ENCODE measurements around the gene NT5C1A. TPM values are rescaled to one million over a fixed set of nuclear protein-coding genes. Genes with fewer than 3 reads are reported as not detected.

The NT5C1A gene
- total and polyA plus RNA-seq, 2 donors (not counting 1 experiment from before 2014, with no cell fraction given): not detected

DNA sequence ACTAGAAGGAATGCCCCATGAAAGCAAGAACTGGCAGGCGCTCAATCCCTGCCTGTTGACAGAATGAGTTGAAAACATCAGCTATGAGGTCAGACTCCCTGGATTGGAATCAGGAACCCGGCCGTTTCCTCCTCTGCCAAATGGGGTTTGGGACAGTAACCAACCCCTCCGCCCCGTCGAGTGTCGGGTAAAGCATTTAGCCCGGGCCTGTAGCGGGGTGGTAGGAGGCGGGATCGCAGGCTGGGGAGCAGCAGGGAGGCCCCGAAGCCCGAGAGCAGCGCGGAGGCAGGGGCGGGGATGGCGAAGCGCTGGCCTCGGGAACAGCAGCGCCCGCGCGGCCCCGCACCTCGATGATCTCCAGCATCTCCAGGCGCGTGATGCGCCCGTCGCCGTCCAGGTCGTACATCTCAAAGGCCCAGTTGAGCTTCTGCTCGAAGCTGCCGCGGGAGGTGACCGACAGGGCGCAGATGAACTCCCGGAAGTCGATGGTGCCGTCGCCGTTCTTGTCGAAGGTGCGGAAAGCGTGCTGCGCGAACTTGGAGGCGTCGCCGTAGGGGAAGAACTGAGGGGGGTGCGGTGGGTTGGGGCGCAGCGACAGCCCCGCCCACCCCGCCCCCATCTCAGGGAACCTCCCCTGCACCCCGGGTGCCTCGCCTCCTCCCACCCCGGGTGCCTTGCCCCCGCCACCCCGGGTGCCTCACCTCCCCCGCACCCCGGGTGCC, 11.8 kb upstream of the NT5C1A start:
- ChIA-PET POLR2A (no interaction called here), CTCF (no interaction called here)
- Histone ChIP-seq H2AFZ (ENCODE audit: insufficient read depth, low read depth, low read length, poor library complexity, severe bottlenecking) (peak overlapping the region; percentile 46), H3K27ac (ENCODE audit: low read length in 2 of 2) (no peak overlapping the region), H3K4me3 (ENCODE audit: control extremely low read depth in 1 of 5, extremely low read depth in 1 of 5, insufficient read depth in 1 of 5, low read depth in 2 of 5, low read length in 4 of 5) (no peak overlapping the region), H3K79me2 (ENCODE audit: control insufficient read depth, insufficient read depth, low read length) (no peaks in the 10 kb centered on the region), H3K4me2 (replicated peaks; ENCODE audit: low read depth, low read length, poor library complexity, severe bottlenecking) (peak overlapping the region; percentile 48), H3K36me3 (replicated peaks in 1 of 2; ENCODE audit: control extremely low read depth in 1 of 2, control insufficient read depth in 1 of 2, extremely low read depth in 1 of 2, insufficient read depth in 2 of 2, low read length in 1 of 2) (no peaks in the 10 kb centered on the region), H3K27me3 (replicated peaks in 1 of 4; ENCODE audit: control extremely low read depth in 1 of 4, control insufficient read depth in 3 of 4, insufficient read depth in 4 of 4, low read length in 3 of 4) (peaks cover 0 to 58% (median 22%) of the 10 kb centered on the region in 4 experiments), H3K4me1 (ENCODE audit: control insufficient read depth in 2 of 2, insufficient read depth in 2 of 2, low read length in 2 of 2) (peaks cover 0 to 4% of the 10 kb centered on the region in 2 donors), H3K9ac (ENCODE audit: low read length) (no peak overlapping the region), H4K20me1 (ENCODE audit: control insufficient read depth, insufficient read depth, low read length, poor library complexity, severe bottlenecking) (no peaks in the 10 kb centered on the region), H3K9me3 (ENCODE audit: control extremely low read depth in 1 of 3, control insufficient read depth in 2 of 3, insufficient read depth in 1 of 3, low read length in 2 of 3) (peaks cover 0 to 7% (median 0%) of the 10 kb centered on the region in 3 donors)
- intact Hi-C loops (cut with micrococcal nuclease): no loop called here
- Mint-ChIP-seq H3K9me3 (ENCODE audit: insufficient read depth) (no peaks in the 10 kb centered on the region), H3K27ac (no peak overlapping the region), H3K4me3 (peak overlapping the region; percentile 55), H3K4me1 (peaks cover 2% of the 10 kb centered on the region), H3K27me3 (peaks cover 58% of the 10 kb centered on the region)
- DNase-seq: peak; percentile 30
- ATAC-seq (ENCODE audit: low read depth): no peak
- WGBS (ENCODE audit: insufficient coverage): 23% methylated on average over 46 of the region's 62 CpGs
- TF ChIP-seq CTCF (IDR thresholded peaks at IDR 0.05) (no peak), EZH2 (IDR thresholded peaks at IDR 0.05; ENCODE audit: borderline replicate concordance, insufficient read depth, low read depth, low read length, poor library complexity, severe bottlenecking) (no peak)

DNA sequence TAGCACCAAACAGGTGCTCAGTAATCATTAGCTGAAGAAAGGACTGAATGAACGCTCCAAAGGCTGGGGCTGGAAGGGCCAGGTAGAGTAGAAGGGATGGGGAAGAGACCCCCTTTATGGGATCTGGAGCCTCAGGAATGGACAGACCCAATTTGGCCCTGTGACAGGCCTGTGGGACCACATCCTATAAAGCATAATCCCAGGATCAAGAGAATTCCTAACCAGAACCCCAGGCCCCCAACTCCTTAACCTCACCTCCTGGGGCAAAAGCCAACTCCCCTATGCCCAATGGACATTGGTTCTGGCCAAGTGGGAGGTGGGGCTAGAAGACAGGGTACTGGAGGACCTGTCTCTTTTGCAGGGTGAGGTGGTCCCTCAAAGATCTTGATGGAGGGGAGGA, 10.1 kb upstream of the NT5C1A start:
- no CpG with 5 or more reads among the region's 1 CpG for WGBS (ENCODE audit: insufficient coverage)

More for the DNA sequence above, 10.1 kb upstream of the NT5C1A start:
- no peak overlapping the region for H3K4me3 Mint-ChIP-seq
- Histone ChIP-seq H3K4me1 (ENCODE audit: control insufficient read depth in 2 of 2, insufficient read depth in 2 of 2, low read length in 2 of 2) (peaks cover 0 to 4% of the 10 kb centered on the region in 2 donors), H4K20me1 (ENCODE audit: control insufficient read depth, insufficient read depth, low read length, poor library complexity, severe bottlenecking) (no peaks in the 10 kb centered on the region), H3K9ac (ENCODE audit: low read length) (no peak overlapping the region), H3K36me3 (replicated peaks in 1 of 2; ENCODE audit: control extremely low read depth in 1 of 2, control insufficient read depth in 1 of 2, extremely low read depth in 1 of 2, insufficient read depth in 2 of 2, low read length in 1 of 2) (no peaks in the 10 kb centered on the region), H3K27ac (ENCODE audit: low read length in 2 of 2) (no peak overlapping the region), H3K79me2 (ENCODE audit: control insufficient read depth, insufficient read depth, low read length) (no peaks in the 10 kb centered on the region), H2AFZ (ENCODE audit: insufficient read depth, low read depth, low read length, poor library complexity, severe bottlenecking) (no peak overlapping the region), H3K4me3 (ENCODE audit: control extremely low read depth in 1 of 5, extremely low read depth in 1 of 5, insufficient read depth in 1 of 5, low read depth in 2 of 5, low read length in 4 of 5) (no peak overlapping the region), H3K9me3 (ENCODE audit: control extremely low read depth in 1 of 3, control insufficient read depth in 2 of 3, insufficient read depth in 1 of 3, low read length in 2 of 3) (peaks cover 0 to 7% (median 0%) of the 10 kb centered on the region in 3 donors), H3K27me3 (replicated peaks in 1 of 4; ENCODE audit: control extremely low read depth in 1 of 4, control insufficient read depth in 3 of 4, insufficient read depth in 4 of 4, low read length in 3 of 4) (peaks cover 0 to 42% (median 15%) of the 10 kb centered on the region in 4 experiments), H3K4me2 (replicated peaks; ENCODE audit: low read depth, low read length, poor library complexity, severe bottlenecking) (no peak overlapping the region)
- ATAC-seq (ENCODE audit: low read depth) (no peak), DNase-seq (no peak)
- no peak overlapping the region for H3K27ac Mint-ChIP-seq
- POLR2A ChIA-PET: no interaction called here
- no peaks in the 10 kb centered on the region for H3K9me3 Mint-ChIP-seq (ENCODE audit: insufficient read depth)
- TF ChIP-seq CTCF (IDR thresholded peaks at IDR 0.05): no peak
- TF ChIP-seq EZH2 (IDR thresholded peaks at IDR 0.05; ENCODE audit: borderline replicate concordance, insufficient read depth, low read depth, low read length, poor library complexity, severe bottlenecking): no peak
- intact Hi-C loops (cut with micrococcal nuclease): no loop called here
- peaks cover 46% of the 10 kb centered on the region for H3K27me3 Mint-ChIP-seq
- H3K4me1 Mint-ChIP-seq: peaks cover 2% of the 10 kb centered on the region
- CTCF ChIA-PET: interaction anchor here (0.9 to 2.5 kb wide), 4 partner anchors 10 to 30 kb away, joined by 3 to 11 read pairs (median 6); partner anchors contain the start of gene NT5C1A
